ENCODE data around the gene TTLL7. TPM values are rescaled to one million over a fixed set of nuclear protein-coding genes. Genes with fewer than 3 reads are reported as not detected.

Gene TTLL7
- total RNA-seq, 2 experiments from 2014 or later, result not detected

GRCh38 chr1:83896299-83896698 is 102.6 kb downstream of the TTLL7 start:
- Mint-ChIP-seq H3K4me1 (ENCODE audit: low read depth) (no peaks in the 10 kb centered on the region), H3K4me3 (no peak overlapping the region), H3K27ac (no peak overlapping the region), H3K27me3 (peaks cover 9% of the 10 kb centered on the region), H3K36me3 (ENCODE audit: low read depth) (no peaks in the 10 kb centered on the region), H3K9me3 (no peaks in the 10 kb centered on the region)
- Histone ChIP-seq H3K36me3 (ENCODE audit: insufficient read depth, low read length) (no peaks in the 10 kb centered on the region), H3K9me3 (ENCODE audit: control insufficient read depth in 1 of 2, insufficient read depth in 1 of 2, low read length in 2 of 2) (no peaks in the 10 kb centered on the region), H3K4me3 (ENCODE audit: low read length) (no peak overlapping the region), H3K27ac (ENCODE audit: low read depth in 1 of 2, low read length in 2 of 2) (no peak overlapping the region), H3K27me3 (ENCODE audit: control insufficient read depth in 1 of 2, insufficient read depth in 2 of 2, low read length in 2 of 2) (no peaks in the 10 kb centered on the region), H3K4me1 (ENCODE audit: insufficient read depth, low read length) (no peaks in the 10 kb centered on the region)
- no peak for TF ChIP-seq CTCF (IDR thresholded peaks at IDR 0.05)
- POLR2A ChIA-PET, result no interaction called here
- CTCF ChIA-PET, result no interaction called here
- intact Hi-C loops (cut with DNase I, micrococcal nuclease), result no loop called here
- no peak for DNase-seq
- ATAC-seq (ENCODE audit: poor library complexity), result no peak

DNA sequence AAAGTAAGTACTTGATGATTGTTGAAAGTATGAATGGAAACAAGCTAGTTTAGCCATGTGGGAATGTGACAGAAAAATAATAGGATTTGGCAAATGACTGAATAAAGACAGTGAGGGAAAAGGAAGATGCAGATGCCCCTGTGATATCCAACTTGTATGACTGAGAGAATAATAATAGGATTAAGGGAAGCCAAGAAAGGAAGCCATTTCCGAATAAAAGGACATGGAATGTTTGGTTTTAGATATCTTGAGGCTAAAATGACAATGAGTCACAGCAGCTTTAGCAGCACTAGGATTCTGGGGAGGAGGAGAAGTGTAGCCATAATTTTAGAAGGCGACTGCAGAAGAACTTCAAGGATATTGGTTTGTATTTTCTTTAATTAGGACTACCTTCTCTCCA is 109.2 kb downstream of the TTLL7 start:
- H3K36me3 Mint-ChIP-seq (ENCODE audit: low read depth), result no peaks in the 10 kb centered on the region
- no peaks in the 10 kb centered on the region for H3K4me1 Mint-ChIP-seq (ENCODE audit: low read depth)
- no peak for DNase-seq
- ChIA-PET CTCF (no interaction called here), POLR2A (no interaction called here)
- intact Hi-C loops (cut with DNase I, micrococcal nuclease), result no loop called here
- peaks cover 10% of the 10 kb centered on the region for H3K27me3 Mint-ChIP-seq
- H3K36me3 ChIP-seq (ENCODE audit: insufficient read depth, low read length), result no peaks in the 10 kb centered on the region
- no peaks in the 10 kb centered on the region for H3K9me3 ChIP-seq (ENCODE audit: control insufficient read depth in 1 of 2, insufficient read depth in 1 of 2, low read length in 2 of 2)
- H3K4me1 ChIP-seq (ENCODE audit: insufficient read depth, low read length), result no peaks in the 10 kb centered on the region
- no peak overlapping the region for H3K4me3 ChIP-seq (ENCODE audit: low read length)
- H3K9me3 Mint-ChIP-seq, result peaks cover 2% of the 10 kb centered on the region
- no peak overlapping the region for H3K27ac Mint-ChIP-seq
- peaks cover 0 to 3% of the 10 kb centered on the region in 2 experiments for H3K27me3 ChIP-seq (ENCODE audit: control insufficient read depth in 1 of 2, insufficient read depth in 2 of 2, low read length in 2 of 2)
- ATAC-seq (ENCODE audit: poor library complexity), result no peak
- no peak overlapping the region for H3K4me3 Mint-ChIP-seq
- no peak for TF ChIP-seq CTCF (IDR thresholded peaks at IDR 0.05)
- H3K27ac ChIP-seq (ENCODE audit: low read depth in 1 of 2, low read length in 2 of 2), result no peak overlapping the region

DNA sequence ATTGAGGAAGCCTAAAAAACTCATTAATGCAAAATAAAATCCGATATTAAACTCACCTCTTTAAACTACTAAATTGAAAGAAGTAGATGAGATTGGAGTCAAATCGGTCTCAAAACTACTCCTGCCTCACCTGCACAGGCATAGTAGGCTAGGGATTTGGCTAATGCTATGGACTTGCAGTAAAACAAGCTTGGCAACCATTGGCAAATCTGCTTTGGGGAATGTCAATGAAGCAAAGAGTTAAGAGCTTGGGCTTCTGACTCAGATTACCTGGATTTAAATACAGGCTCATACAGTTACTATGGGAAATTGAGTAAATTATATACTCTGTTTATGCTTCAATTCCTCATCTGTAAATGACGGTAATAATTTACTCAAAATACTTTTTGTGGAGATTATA is 111.4 kb downstream of the TTLL7 start:
- no peak for TF ChIP-seq CTCF (IDR thresholded peaks at IDR 0.05)
- Mint-ChIP-seq H3K27me3 (peaks cover 10% of the 10 kb centered on the region), H3K27ac (no peak overlapping the region), H3K9me3 (peaks cover 2% of the 10 kb centered on the region), H3K4me1 (ENCODE audit: low read depth) (no peaks in the 10 kb centered on the region), H3K36me3 (ENCODE audit: low read depth) (no peaks in the 10 kb centered on the region), H3K4me3 (no peak overlapping the region)
- H3K27me3 ChIP-seq (ENCODE audit: control insufficient read depth in 1 of 2, insufficient read depth in 2 of 2, low read length in 2 of 2), result peaks cover 0 to 3% of the 10 kb centered on the region in 2 experiments
- ChIA-PET POLR2A (no interaction called here), CTCF (no interaction called here)
- H3K4me1 ChIP-seq (ENCODE audit: insufficient read depth, low read length), result no peaks in the 10 kb centered on the region
- H3K27ac ChIP-seq (ENCODE audit: low read depth in 1 of 2, low read length in 2 of 2), result no peak overlapping the region
- no peaks in the 10 kb centered on the region for H3K36me3 ChIP-seq (ENCODE audit: insufficient read depth, low read length)
- H3K4me3 ChIP-seq (ENCODE audit: low read length), result no peak overlapping the region
- no peak for DNase-seq
- no peak for ATAC-seq (ENCODE audit: poor library complexity)
- H3K9me3 ChIP-seq (ENCODE audit: control insufficient read depth in 1 of 2, insufficient read depth in 1 of 2, low read length in 2 of 2), result no peaks in the 10 kb centered on the region
- intact Hi-C loops (cut with DNase I, micrococcal nuclease), result no loop called here

Measured in CD4-positive, alpha-beta T cell (primary cell).